Cardiac muscle cell (in vitro differentiated cells and primary cell): ENCODE data around the gene IL27RA. TPM values are rescaled to one million over a fixed set of nuclear protein-coding genes. Genes with fewer than 3 reads are reported as not detected.

ENCODE experiments used
- DNase-seq, 2 donors: peaks; one replicate each; pipeline versions ENCODE4 v3.0.0 to v3.0.0-alpha.2; 2010 to 2017; ENCODE audit warnings: low read depth in 1 of 2, low spot score in 1 of 2
- H3K27ac ChIP-seq: fragments of 200-600 bp; sonication (generic); 2 replicates; pipeline ENCODE4 v1.5.1; 2016
- H3K27me3 ChIP-seq: fragments of 200-600 bp; sonication (generic); 2 replicates; pipeline ENCODE4 v1.6.0; 2016; ENCODE audit warnings: control low read depth
- H3K36me3 ChIP-seq: fragments of 200-600 bp; sonication (generic); 2 replicates; pipeline ENCODE4 v1.5.1; 2016; ENCODE audit warnings: control low read depth
- H3K4me1 ChIP-seq: fragments of 200-600 bp; sonication (generic); 2 replicates; pipeline ENCODE4 v1.8.1; 2017; ENCODE audit warnings: low read depth, mild to moderate bottlenecking, mixed run types
- H3K4me3 ChIP-seq: fragments of 200-600 bp; sonication (generic); 2 replicates; pipeline ENCODE4 v1.5.1; 2016; ENCODE audit warnings: mild to moderate bottlenecking
- H3K9me3 ChIP-seq: fragments of 200-600 bp; sonication (generic); 2 replicates; pipeline ENCODE4 v1.5.1; 2017; ENCODE audit warnings: low read depth, mild to moderate bottlenecking, control low read depth
- polyA plus RNA-seq: library from polyadenylated mRNA; unstranded; fragments of >200 nt; fragmentation: Nextera tagmentation; extraction: Ambion mirVana; gene quantifications from 2 replicates; pipeline ENCODE4 v1.2.1, GENCODE V29; 2016
- total RNA-seq: library from RNA; depleted of rRNA; stranded (reverse); fragments of >200 nt; gene quantifications from 2 replicates; pipeline ENCODE4 v1.2.3, GENCODE V29; 2016
- TF ChIP-seq, protein P1 (sequence below): IDR thresholded peaks from 2 replicates; pipeline ENCODE4 v1.5.1; 2012; ENCODE audit warnings: low read depth, mild to moderate bottlenecking, low read length

IL27RA gene
- total and polyA plus RNA-seq, 2 experiments from 2014 or later, result 4.3 to 7.1 TPM

GRCh38 chr19:14072535-14073260 lies 41.1 kb downstream of the IL27RA start, which contains the start of gene MISP3:
Gene MISP3, plus strand, starts transcription at chr19:14072786. Its CDS starts 524 bp downstream, at chr19:14073310.
- Histone ChIP-seq H3K36me3 (no peaks in the 10 kb centered on the region), H3K4me1 (peaks cover 15% of the 10 kb centered on the region), H3K27ac (peak within 1 kb of the TSS; percentile 40), H3K27me3 (peaks cover 14% of the 10 kb centered on the region), H3K9me3 (no peaks in the 10 kb centered on the region), H3K4me3 (peak within 1 kb of the TSS; percentile 89)
- TF ChIP-seq, protein P1, sequence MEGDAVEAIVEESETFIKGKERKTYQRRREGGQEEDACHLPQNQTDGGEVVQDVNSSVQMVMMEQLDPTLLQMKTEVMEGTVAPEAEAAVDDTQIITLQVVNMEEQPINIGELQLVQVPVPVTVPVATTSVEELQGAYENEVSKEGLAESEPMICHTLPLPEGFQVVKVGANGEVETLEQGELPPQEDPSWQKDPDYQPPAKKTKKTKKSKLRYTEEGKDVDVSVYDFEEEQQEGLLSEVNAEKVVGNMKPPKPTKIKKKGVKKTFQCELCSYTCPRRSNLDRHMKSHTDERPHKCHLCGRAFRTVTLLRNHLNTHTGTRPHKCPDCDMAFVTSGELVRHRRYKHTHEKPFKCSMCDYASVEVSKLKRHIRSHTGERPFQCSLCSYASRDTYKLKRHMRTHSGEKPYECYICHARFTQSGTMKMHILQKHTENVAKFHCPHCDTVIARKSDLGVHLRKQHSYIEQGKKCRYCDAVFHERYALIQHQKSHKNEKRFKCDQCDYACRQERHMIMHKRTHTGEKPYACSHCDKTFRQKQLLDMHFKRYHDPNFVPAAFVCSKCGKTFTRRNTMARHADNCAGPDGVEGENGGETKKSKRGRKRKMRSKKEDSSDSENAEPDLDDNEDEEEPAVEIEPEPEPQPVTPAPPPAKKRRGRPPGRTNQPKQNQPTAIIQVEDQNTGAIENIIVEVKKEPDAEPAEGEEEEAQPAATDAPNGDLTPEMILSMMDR, result peak; percentile 1
- DNase-seq, result peak in 1 of 2 donors; percentile 59

DNA sequence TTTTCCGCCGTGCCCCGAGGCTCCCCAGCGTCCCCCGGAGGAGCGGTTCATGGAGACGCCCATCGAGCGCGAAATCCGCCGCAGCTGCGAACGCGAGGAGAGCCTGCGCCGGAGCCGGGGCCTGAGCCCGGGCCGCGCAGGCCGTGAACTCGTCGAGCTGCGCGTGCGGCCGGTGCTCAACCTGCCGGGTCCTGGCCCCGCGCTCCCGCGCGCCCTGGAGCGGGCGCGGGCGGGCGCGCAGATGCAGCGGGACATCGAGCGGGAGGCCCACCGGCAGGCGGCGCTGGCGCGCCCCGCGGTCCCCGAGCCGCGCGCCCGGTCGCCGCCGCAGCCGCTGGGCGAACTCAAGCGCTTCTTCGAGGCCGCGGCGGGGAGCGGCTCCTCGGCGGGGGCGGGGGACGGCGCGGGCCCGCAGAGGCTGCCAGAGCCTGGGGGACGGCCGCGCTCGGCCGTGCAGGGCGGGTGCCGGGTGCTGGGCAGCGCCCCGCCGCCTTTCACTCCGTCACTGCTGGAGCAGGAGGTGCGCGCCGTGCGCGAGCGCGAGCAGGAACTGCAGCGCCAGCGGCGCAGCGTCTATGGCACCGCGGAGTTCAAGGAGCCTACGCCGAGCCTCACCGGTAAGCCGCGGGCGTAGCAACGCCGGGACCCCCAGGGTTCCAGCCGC lies 41.8 kb downstream of the IL27RA start:
- peak overlapping the region; percentile 89 for H3K4me3 ChIP-seq
- peaks cover 14% of the 10 kb centered on the region for H3K27me3 ChIP-seq
- no peaks in the 10 kb centered on the region for H3K9me3 ChIP-seq
- peaks cover 15% of the 10 kb centered on the region for H3K4me1 ChIP-seq
- TF ChIP-seq, protein P1, result peak; percentile 7
- no peak overlapping the region for H3K27ac ChIP-seq
- peak; percentile 81 to 86 for DNase-seq
- no peaks in the 10 kb centered on the region for H3K36me3 ChIP-seq

DNA sequence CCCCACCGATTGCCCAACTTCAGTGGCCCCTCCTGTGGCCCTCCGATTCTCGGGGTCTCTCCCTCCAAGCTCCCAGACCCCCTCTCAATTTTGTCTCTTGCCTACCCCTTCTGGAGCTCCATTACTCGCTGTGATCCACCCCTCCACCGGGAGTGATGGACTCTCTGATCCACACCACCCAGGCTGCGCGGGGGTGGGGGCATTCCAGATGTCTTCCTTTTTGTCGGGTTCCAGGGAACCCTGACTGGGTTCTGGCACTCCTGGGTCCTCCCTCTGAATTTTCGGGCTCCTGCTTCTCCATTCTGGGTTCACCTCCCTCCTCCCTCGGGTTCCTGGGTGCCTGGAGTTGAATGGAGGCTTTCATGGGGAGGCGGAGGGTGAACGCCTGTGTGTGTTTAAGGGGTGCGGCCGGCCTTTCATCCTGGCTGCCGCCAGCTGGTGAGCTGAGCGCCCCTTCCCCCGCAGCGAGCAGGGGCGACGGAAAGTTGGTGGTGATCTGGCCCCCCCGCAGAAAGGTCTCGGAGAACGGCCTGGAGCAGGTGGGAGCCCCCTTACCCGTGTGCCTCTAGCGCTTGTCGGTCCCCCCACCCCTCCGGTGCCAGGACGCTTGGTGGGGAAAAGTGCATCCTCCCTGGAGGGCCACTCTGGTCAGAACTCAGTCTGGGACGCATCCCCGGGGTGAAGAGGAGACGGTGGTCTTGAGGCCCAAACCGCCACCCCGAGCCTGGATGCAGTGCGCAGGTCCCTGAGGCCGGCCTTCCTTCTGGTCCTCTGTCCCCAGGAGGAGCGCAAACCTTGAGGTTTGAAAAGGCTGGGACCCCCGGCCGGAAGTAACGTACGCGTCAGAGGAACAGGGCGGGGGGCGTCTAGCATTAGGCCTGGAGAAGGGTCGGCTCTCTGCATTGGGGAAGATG lies 42.6 kb downstream of the IL27RA start:
- TF ChIP-seq, protein P1, result no peak
- Histone ChIP-seq H3K9me3 (no peaks in the 10 kb centered on the region), H3K4me3 (peak overlapping the region; percentile 89), H3K4me1 (peaks cover 15% of the 10 kb centered on the region), H3K27me3 (peaks cover 14% of the 10 kb centered on the region), H3K27ac (no peak overlapping the region), H3K36me3 (no peaks in the 10 kb centered on the region)
- DNase-seq, result peak in 1 of 2 donors; percentile 15

- Histone ChIP-seq H3K27ac (no peak overlapping the region), H3K4me3 (no peak overlapping the region), H3K9me3 (no peaks in the 10 kb centered on the region), H3K4me1 (peaks cover 14% of the 10 kb centered on the region), H3K36me3 (no peaks in the 10 kb centered on the region), H3K27me3 (peaks cover 10% of the 10 kb centered on the region)
- DNase-seq, result no peak
- TF ChIP-seq, protein P1, result no peak
These were observed 46.8 kb downstream of the IL27RA start for GRCh38 chr19:14078411-14078810.
